ENCODE measurements around the gene ZMAT2.
"Not testable (repeated sequence)": the region's sequence is repeated elsewhere in the genome, so short reads cannot be mapped to it uniquely, and the experiment has no call there.

The ZMAT2 gene

GRCh38 chr5:140708787-140709186 is 8.5 kb downstream of the ZMAT2 start:
- not testable (repeated sequence) for DNase-seq (ENCODE audit: low spot score)

DNA sequence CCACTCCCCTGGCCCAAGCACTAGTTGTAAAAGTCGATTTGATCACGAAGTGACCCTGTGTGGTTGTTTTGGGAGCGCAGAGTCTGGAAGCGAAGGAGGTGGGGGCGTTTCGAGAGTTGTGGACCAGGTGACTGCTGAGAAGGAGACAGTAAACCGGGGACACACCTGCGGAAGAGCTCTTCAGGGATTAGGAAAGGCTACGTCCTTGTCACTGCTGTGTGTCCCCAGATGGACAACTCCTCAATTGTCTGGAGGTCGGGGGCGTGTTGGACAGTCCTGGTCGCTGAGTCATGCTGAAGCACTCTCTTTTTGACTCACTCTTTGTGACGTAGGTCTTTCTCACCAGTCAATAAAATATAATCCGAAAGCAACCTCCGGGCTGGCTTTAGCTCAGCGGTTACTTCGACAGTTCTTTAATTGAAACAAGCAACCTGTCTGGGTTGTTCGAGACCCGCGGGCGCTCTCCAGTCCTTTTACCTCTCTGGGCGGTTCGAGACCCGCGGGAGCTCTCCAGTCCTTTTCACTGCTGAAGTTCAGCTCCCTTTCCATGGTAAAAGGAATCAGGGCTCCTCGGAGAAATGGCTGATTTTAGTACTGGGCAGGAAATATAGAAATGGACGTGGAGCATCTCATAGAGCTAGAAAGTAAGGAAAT is 10.8 kb downstream of the ZMAT2 start:
- DNase-seq (ENCODE audit: low spot score), result peak; percentile 33

GRCh38 chr5:140711794-140712193 is 11.5 kb downstream of the ZMAT2 start:
- no peak for DNase-seq (ENCODE audit: low spot score)

DNA sequence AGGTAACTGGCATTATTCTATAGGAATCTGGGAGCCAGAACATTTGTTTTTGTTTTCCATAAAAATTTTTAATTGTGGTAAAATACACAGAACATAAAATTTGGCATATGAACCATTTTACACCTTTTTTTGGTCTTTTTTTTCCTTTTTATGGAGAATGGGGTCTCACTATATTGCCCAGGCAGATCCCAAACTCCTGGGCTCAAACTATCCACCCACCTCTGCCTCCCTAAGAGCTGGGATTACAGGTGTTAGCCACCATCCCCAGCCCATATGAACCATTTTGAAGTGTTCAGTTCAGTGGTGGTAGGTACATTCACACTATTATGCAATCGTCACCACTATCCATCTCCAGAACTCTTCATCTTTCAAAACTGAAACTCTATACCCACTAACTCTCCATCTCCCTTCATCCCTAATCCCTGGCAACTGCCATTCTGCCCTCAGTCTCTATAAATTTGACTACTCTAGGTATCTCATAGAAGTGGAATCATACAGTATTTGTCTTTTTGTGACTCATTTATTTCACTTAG is 13.4 kb downstream of the ZMAT2 start:
- no peak for DNase-seq (ENCODE audit: low spot score)

DNA sequence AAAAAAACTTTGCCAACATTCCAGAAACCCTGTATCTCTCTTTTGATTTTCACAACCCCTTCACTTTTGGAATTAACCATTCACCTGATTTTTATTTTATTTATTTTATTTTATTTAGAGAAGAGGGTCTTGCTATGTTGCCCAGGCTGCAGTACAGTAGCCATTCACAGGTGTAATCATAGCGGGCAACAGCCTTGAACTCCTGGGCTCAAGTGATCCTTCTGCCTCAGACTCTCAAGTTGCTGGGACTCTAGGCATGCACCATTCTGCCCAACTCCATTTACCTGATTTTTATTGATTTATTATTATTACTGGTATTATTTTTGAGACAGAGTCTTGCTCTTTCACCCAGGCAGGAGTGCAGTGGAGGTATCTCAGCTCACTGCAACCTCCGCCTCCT is 16.0 kb downstream of the ZMAT2 start:
- not testable (repeated sequence) for DNase-seq (ENCODE audit: low spot score)

DNA sequence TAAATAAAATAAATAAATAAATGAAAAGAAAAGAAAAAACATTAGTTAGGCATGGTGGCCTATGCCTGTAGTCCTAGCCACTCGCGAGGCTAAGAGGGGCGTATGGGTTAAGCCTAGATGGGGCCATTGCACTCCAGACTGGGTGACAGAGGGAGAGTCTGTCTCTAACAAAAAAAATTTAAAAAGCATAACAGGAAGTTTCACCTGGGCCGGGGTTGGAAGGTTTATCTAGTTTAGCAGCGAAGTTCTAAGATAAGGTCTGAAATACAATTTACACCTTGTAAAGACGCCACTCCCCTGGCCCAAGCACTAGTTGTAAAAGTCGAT is 18.0 kb downstream of the ZMAT2 start:
- DNase-seq (ENCODE audit: low spot score), result no peak

DNA sequence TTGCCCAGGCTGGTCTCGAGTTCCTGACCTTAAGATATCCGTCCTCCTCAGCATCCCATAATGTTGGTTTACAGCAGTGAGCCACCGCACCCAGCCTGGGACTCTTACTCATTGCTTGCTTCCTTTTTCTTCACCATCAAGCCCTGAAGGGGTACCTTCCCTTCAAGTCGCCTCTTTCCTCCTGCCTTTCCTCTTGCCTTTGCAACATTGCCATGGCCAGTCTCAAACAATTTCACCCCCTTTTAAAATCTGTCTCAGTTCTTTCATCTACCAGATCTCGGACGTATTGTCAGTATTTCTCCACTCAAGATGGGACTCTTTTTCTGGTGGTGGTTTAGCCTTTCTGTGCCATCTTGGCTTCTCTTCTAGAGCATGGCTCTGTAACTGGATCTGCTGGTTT is 20.5 kb downstream of the ZMAT2 start:
- not testable (repeated sequence) for DNase-seq (ENCODE audit: low spot score)

GRCh38 chr5:140721395-140721794 is 21.1 kb downstream of the ZMAT2 start:
- not testable (repeated sequence) for DNase-seq (ENCODE audit: low spot score)

DNA sequence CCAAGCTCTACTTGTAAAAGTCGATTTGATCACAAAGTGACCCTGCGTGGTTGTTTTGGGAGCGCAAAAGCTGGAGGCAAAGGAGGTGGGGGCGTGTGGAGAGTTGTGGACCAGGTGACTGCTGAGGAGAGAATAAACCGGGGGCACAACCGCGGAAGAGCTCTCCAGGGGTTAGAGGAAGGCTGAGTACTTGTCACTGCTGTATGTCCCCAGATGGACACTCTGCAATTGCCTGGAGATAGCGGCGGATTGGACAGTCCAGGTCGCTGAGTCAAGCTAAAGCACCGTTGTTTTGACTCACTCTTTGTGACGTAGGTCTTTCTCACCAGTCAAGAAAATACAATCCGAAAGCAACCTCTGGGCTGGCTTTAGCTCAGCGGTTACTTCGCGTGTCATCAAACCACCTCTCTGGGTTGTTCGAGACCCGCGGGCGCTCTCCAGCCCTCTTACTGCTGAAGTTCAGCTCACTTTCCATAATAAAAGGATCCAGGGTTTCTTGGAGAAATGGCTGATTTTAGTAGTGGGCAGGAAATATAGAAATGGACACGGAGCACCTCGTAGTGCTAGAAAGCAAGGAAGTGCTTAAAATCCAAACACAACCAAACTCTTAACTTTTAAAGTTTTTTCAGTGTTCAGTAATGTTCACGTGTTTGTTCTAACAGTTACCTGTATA is 25.7 kb downstream of the ZMAT2 start:
- peak; percentile 28 for DNase-seq (ENCODE audit: low spot score)

DNA sequence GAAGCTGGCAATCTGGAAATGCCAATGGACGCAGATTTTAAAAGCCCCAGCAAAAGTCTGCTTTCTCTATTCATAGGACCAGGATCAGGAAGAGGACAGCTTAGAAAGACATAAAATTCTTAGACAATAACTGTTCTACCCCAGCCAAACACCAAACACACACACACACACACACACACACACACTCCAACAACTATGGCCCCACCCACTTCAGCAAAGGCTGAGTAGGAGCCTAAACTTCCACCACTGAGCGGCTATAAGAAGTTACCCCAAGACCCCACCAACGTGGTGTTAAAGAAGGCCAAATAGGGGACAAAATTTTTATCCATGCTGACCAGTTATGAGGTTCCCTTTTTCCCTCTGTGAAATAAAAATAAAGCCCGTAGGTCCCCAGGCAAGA is 32.9 kb downstream of the ZMAT2 start:
- DNase-seq (ENCODE audit: low spot score), result no peak

GRCh38 chr5:140734354-140734753 is 34.1 kb downstream of the ZMAT2 start:
- peak; percentile 15 for DNase-seq (ENCODE audit: low spot score)

- no peak for DNase-seq (ENCODE audit: low spot score)
Measured at GRCh38 chr5:140737486-140737885, 37.2 kb downstream of the ZMAT2 start.

GRCh38 chr5:140741967-140742366 is 41.7 kb downstream of the ZMAT2 start:
- DNase-seq (ENCODE audit: low spot score), result no peak

GRCh38 chr5:140753561-140753960 is 53.3 kb downstream of the ZMAT2 start:
- no peak for DNase-seq (ENCODE audit: low spot score)

Data from HuH-7.5 (cell line).